OCI-LY1 (cell line): Measurements from ENCODE around the gene CERS6.

Experiments used
- H2AFZ ChIP-seq: fragments of 200-600 bp; sonication (generic), shearing (Covaris generic); 2 replicates; pipeline ENCODE4 v1.6.0; 2014; ENCODE audit warnings: antibody characterized with exemption, mild to moderate bottlenecking, low read length
- H3F3A ChIP-seq: fragments of 200-600 bp; sonication (generic), shearing (Covaris generic); 2 replicates; pipeline ENCODE4 v1.6.0; 2014; ENCODE audit warnings: mild to moderate bottlenecking, antibody characterized with exemption, low read length, moderate library complexity; ENCODE audit not compliant: insufficient read depth
- H3K27ac ChIP-seq: fragments of 200-600 bp; sonication (generic); 2 replicates; pipeline ENCODE4 v1.5.1; 2014; ENCODE audit warnings: low read length, mixed run types, mild to moderate bottlenecking, low read depth; ENCODE audit not compliant: poor library complexity, severe bottlenecking
- H3K27me3 ChIP-seq: fragments of 200-600 bp; sonication (generic); 2 replicates; pipeline ENCODE4 v1.6.0; 2014; ENCODE audit warnings: antibody characterized with exemption, mild to moderate bottlenecking, low read length, moderate library complexity; ENCODE audit not compliant: insufficient read depth
- H3K36me3 ChIP-seq: fragments of 200-600 bp; sonication (generic); 2 replicates; pipeline ENCODE4 v1.6.1; 2014; ENCODE audit warnings: mild to moderate bottlenecking, antibody characterized with exemption, low read length, moderate library complexity, mixed read lengths; ENCODE audit not compliant: insufficient read depth
- H3K4me1 ChIP-seq: fragments of 200-600 bp; sonication (generic); 2 replicates; pipeline ENCODE4 v1.5.1; 2014; ENCODE audit warnings: mild to moderate bottlenecking, low read length, moderate library complexity; ENCODE audit not compliant: insufficient read depth, severe bottlenecking
- H3K4me2 ChIP-seq: fragments of 200-600 bp; sonication (generic), shearing (Covaris generic); 2 replicates; pipeline ENCODE4 v1.6.1; 2014; ENCODE audit warnings: low read length
- H3K4me3 ChIP-seq: fragments of 200-600 bp; sonication (generic); 2 replicates; pipeline ENCODE4 v1.5.1; 2014; ENCODE audit warnings: low read length, low read depth, mild to moderate bottlenecking, mixed read lengths; ENCODE audit not compliant: poor library complexity, severe bottlenecking
- H3K79me2 ChIP-seq: fragments of 200-600 bp; shearing (Covaris generic); 2 replicates; pipeline ENCODE4 v1.6.1; 2016; ENCODE audit warnings: mixed run types, low read length, mixed read lengths; ENCODE audit not compliant: insufficient read depth
- H3K9ac ChIP-seq: fragments of 200-600 bp; sonication (generic), shearing (Covaris generic); 2 replicates; pipeline ENCODE4 v1.6.1; 2014; ENCODE audit warnings: mild to moderate bottlenecking, low read length, mixed read lengths
- H3K9me2 ChIP-seq: fragments of 200-600 bp; sonication (generic), shearing (Covaris generic); 2 replicates; pipeline ENCODE4 v1.6.1; 2014; ENCODE audit warnings: low read depth, mild to moderate bottlenecking, low read length, mixed read lengths
- H3K9me3 ChIP-seq: fragments of 200-600 bp; shearing (Covaris generic); 2 replicates; pipeline ENCODE4 v1.6.1; 2014; ENCODE audit warnings: low read length, mixed read lengths
- H4K20me1 ChIP-seq: fragments of 200-600 bp; sonication (generic), shearing (Covaris generic); 2 replicates; pipeline ENCODE4 v1.6.0; 2016; ENCODE audit warnings: mild to moderate bottlenecking, low read length; ENCODE audit not compliant: insufficient read depth
- CTCF ChIP-seq: fragments of 200-600 bp; sonication (generic), shearing (Covaris generic); IDR thresholded peaks from 2 replicates; pipeline ENCODE4 v1.5.1; 2017; ENCODE audit warnings: mild to moderate bottlenecking, antibody characterized with exemption, low read length, moderate library complexity, mixed read lengths
- EZH2 ChIP-seq: fragments of 200-600 bp; sonication (generic), shearing (Covaris generic); IDR thresholded peaks from 2 replicates; pipeline ENCODE4 v1.8.0; 2017; ENCODE audit warnings: borderline replicate concordance, mixed run types, mild to moderate bottlenecking, antibody characterized with exemption, low read length, moderate library complexity, mixed read lengths

The CERS6 gene

GRCh38 chr2:168796583-168797285 lies 340.7 kb downstream of the CERS6 start:
- H3K9me3 ChIP-seq: no peaks in the 10 kb centered on the region
- no peaks in the 10 kb centered on the region for H3F3A ChIP-seq
- H3K79me2 ChIP-seq: no peaks in the 10 kb centered on the region
- TF ChIP-seq EZH2 (no peak), CTCF (no peak)
- H3K9me2 ChIP-seq: no peaks in the 10 kb centered on the region
- H4K20me1 ChIP-seq: no peaks in the 10 kb centered on the region
- no peaks in the 10 kb centered on the region for H3K4me1 ChIP-seq
- no peaks in the 10 kb centered on the region for H3K36me3 ChIP-seq
- no peak overlapping the region for H3K4me2 ChIP-seq
- no peak overlapping the region for H3K9ac ChIP-seq
- H3K27me3 ChIP-seq: no peaks in the 10 kb centered on the region
- H2AFZ ChIP-seq: no peak overlapping the region
- H3K27ac ChIP-seq: no peak overlapping the region
- H3K4me3 ChIP-seq: no peak overlapping the region

- Histone ChIP-seq H3K36me3 (no peaks in the 10 kb centered on the region), H3K4me1 (no peaks in the 10 kb centered on the region), H4K20me1 (no peaks in the 10 kb centered on the region), H3K79me2 (no peaks in the 10 kb centered on the region), H3K27me3 (no peaks in the 10 kb centered on the region), H3K4me3 (no peak overlapping the region), H3F3A (no peaks in the 10 kb centered on the region), H3K9ac (no peak overlapping the region), H3K27ac (no peak overlapping the region), H2AFZ (no peak overlapping the region), H3K9me3 (no peaks in the 10 kb centered on the region), H3K4me2 (no peak overlapping the region), H3K9me2 (no peaks in the 10 kb centered on the region)
- no peak for TF ChIP-seq EZH2
- TF ChIP-seq CTCF: no peak
Measured at GRCh38 chr2:168797286-168797655, 341.2 kb downstream of the CERS6 start.

GRCh38 chr2:168798076-168798887 lies 342.2 kb downstream of the CERS6 start:
- H3K79me2 ChIP-seq: no peaks in the 10 kb centered on the region
- H3K4me3 ChIP-seq: no peak overlapping the region
- no peak for TF ChIP-seq CTCF
- TF ChIP-seq EZH2: no peak
- no peaks in the 10 kb centered on the region for H3K27me3 ChIP-seq
- H3K9ac ChIP-seq: no peak overlapping the region
- H4K20me1 ChIP-seq: no peaks in the 10 kb centered on the region
- no peaks in the 10 kb centered on the region for H3F3A ChIP-seq
- H3K4me2 ChIP-seq: no peak overlapping the region
- H2AFZ ChIP-seq: no peak overlapping the region
- H3K4me1 ChIP-seq: no peaks in the 10 kb centered on the region
- no peaks in the 10 kb centered on the region for H3K9me3 ChIP-seq
- no peak overlapping the region for H3K27ac ChIP-seq
- H3K36me3 ChIP-seq: no peaks in the 10 kb centered on the region
- no peaks in the 10 kb centered on the region for H3K9me2 ChIP-seq
